Daoy (cell line): ENCODE measurements around the gene SLIT3. TPM values are rescaled to one million over a fixed set of nuclear protein-coding genes. Genes with fewer than 3 reads are reported as not detected.

Experiments
- DNase-seq: peaks from one replicate; pipeline ENCODE4 v3.0.0-alpha.2; 2015; ENCODE audit warnings: low read depth
- total RNA-seq: library from RNA; depleted of rRNA; stranded (reverse); fragments of >200 nt; shearing (Covaris generic); gene quantifications from 2 replicates; pipeline ENCODE4 v1.2.3, GENCODE V29; 2014

The SLIT3 gene
- total RNA-seq, 1 experiment from 2014 or later, result 3.5 TPM

DNA sequence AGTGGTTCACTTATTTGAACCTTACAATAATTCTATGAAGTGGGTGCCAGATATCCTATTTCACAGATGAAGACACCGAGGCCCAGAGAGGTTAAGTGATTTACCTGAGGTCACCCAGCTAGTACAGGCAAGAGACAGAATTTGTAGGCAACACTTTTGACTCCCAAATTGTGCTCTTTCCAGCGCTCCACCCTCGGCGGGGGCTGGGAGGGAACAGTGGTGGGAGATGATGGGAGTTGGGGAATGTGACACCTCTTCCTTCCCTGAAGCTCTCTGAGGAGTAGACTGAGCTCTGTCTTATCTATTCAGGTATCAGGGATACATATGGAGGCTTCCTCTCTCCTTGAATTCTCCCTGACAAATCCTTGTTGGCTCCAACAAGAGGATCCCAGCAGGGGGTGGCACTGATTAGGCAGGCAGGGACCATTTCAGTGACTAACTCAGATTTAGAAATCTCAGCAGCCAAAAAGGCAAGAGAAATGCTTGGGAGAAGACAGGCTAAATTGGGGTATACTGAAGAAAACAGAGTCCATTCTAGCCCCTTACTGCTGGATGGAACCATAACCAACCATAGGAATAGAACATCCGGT, 626.0 kb downstream of the SLIT3 start:
- no peak for DNase-seq

DNA sequence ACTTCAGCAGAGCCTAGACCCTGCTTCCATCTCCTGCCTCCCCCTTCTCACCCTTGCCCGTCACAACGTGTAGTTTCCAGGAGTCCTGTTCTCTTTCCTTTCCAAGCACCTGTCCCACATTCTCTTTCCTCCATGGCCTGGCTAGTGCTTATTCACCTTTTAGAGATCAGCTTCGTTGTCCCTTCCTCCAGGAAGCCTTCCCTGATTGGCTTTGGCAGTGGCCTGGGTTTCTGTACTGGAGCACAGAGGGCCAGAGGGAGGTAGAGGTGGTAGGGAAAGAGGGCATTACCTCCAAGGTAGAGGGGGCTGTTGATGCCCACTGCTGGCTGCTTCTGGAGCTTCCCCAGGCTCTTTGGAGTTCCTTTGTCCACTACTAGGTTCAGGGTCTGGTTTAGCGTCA, 628.1 kb downstream of the SLIT3 start:
- DNase-seq, result no peak

DNA sequence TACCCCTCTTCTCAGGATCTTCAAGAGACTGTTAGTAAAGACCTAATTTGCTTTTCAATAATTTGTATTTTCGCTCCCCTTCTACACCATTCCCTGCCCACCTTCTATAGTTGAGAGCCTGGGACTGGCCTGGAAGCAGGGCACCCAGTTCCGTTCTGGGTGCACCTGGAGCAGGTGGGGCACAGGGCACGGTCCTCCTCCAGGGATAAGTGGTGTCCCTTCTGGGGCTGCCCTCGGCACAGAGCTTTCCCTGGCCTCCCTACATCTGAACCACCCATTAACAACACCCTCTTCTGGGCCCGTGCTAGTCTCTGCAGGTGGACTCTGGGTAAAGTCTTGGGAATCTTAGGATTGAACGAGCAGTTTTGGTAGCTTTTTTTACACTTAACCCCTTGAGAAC, 628.9 kb downstream of the SLIT3 start:
- no peak for DNase-seq

DNA sequence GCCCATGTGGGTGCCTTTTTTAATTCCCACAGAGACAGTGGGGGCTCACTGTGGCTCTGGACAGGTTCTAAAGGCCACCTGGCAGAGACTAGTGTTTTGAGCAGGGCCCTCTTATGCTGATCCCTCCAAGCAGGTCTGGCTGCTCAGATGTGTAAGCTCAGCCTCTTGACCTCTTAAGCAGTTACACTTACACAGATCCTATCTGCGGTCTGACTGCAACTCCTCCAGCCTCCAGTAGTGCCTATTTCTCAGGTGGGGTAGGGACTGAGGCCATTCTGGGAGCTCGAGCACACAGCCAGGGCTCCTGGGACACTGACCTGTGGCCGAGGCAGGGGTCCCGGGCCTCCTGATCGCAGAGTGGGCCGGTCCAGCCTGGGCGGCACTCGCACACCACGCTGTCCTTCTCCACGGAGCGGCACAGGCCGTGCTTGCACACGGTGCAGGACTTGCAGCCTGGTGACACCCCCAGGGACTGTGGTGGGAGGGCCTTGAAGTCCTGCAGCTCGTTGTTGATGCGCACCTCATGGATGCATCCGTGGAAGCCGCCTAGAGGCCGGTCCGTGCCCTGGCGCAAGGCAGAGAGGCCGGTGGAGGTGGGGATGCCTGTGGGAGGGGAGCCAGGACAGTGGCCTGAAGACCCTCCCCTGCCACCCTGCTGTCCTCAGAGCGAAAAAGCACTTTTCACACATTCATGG, 629.9 kb downstream of the SLIT3 start:
- no peak for DNase-seq

DNA sequence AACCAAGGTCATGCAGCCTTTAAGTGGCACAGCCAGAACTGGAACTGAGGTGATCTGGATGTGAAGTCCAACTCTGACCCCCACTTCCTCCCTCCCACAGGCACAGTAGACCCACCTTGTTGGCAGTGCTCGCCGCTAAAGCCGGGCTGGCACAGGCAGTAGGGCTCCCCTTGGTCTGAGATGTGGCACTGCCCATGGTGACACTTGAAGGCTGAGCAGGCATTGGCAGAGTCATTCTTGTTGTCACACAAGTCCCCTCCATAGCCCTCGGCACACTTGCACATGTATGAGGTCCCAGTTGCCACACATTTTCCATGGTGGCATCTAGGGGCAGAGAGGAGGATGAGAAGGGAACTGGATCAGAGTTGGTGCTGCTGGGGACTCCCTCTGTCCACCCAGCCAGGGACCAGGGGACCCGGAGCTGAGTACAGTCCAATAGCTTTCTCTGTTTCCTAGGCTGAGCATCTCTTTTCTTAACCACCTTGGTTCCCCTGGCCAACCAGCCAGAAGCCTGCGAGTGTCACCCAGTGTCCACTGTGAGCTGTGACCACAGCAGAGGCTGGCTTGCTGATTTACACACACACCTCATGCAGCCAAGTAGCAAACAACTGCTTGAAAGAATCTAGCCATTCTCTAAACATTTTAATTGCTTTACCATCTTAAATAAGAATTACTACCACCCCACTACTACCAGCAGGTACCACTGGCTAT, 631.1 kb downstream of the SLIT3 start:
- no peak for DNase-seq

DNA sequence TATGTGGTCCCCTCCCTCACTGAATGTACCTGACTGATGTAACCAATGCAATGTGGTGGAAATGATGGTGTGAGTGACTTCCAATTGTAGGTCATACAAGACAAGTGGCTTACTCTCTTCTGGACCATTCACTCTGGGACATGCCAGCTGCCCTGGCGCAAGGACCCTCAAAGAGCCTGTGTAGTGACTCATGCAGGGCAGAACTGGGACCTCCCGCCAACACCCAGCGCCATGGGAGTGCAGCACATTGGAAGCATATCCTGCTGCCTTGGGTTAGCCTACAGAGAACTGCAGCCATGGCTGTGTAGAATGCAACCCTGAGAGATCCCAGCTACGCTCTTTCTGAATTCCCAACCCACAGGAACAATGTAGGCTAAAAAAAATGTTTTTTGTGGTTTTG, 631.8 kb downstream of the SLIT3 start:
- no peak for DNase-seq

DNA sequence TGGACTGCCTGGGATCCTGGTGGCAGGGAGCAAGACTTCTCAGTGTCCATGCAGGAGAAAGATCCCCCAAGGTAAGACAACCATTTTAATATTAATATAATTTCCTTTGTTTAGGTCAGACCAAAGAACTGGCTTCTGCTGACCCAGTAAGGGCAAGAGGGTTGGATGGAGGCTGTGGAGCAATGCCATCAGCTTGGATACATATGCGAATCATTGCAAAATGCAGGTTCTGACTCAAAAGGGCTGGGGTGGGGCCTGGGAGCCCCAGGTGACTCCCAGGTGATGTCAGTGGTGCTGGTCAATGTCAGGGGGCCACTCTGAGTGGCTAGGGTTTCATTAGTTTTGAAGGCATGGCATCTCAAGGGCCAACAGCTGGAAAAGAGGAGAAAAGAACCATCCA, 632.9 kb downstream of the SLIT3 start:
- DNase-seq, result no peak

DNA sequence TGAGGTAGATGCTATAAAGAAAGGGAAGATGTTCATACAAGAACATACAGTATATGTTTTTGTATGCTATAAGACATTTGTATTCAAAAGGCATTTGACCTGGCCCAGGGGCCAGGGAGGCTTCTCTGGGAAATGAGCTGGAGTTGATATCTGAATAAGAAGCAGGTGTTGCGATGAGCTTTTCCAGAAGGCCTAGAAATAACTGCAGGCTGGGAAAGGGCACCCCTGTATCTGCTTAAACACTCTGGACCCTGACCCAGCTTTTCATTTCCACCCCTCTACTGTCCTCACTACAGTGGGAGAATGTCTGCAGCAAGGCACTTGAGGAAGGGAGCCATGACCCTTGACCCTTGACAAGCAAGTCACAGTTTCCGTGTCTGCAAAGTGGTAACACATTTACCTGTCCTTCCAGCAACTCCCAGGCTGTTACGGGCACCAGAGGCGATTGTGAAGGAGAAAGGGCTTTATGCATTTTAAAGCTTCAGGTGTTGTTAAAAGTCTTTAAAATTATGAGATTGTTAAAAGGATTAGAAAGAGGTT, 633.6 kb downstream of the SLIT3 start:
- DNase-seq, result no peak

DNA sequence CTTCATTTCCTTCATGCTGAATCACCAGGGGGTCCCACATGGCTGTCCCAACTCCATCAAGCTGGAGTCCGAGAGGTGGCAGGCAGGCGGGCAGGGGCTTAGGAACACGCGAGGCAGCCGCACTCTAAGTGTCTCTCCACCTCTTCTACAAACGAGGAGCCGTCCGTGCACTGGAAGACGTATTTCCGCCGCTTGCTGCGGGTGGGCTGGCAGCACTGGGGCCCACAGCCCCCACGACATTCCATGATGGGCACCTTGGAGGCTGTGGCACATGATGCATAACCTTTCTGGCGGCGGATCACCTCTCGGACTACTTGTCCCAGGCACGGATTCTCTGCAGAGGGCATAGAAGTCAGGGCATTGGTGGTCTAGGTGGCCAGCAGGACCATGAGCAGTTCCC, 634.6 kb downstream of the SLIT3 start:
- DNase-seq, result no peak

DNA sequence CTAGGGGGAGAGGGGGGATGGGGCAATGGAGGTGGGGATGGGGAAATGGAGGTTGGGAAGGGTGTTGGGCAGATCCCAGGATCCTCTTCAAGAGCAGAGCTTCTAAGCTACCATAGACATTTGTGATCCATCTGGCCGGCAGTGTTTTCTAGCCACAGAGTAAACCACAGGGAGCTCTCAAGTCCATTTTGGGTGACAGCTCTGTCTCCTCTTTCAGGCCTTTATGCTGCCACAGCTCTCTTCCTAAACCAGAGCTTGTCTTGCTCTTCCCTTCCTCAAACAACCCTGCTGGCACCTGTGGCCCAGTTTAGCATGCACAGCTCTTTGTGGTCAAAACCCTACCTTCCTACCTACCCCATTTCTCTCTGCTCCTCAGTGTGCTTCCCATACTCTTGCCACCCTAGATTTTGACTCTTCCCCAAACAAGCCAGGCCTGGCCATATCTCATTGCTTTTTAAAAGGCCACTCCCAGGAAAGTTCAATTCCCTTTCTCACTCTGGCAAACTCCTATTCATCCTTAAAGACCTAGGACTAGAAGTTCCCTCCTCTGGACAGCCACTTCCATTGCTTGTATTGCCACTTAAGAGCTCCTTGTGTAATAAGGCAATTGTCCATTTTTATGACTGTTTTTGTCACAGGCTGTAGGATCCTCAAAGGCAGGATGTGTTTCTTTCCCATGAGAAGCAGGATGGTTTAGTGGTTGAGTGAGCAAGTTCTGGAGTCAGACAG, 637.5 kb downstream of the SLIT3 start:
- no peak for DNase-seq

DNA sequence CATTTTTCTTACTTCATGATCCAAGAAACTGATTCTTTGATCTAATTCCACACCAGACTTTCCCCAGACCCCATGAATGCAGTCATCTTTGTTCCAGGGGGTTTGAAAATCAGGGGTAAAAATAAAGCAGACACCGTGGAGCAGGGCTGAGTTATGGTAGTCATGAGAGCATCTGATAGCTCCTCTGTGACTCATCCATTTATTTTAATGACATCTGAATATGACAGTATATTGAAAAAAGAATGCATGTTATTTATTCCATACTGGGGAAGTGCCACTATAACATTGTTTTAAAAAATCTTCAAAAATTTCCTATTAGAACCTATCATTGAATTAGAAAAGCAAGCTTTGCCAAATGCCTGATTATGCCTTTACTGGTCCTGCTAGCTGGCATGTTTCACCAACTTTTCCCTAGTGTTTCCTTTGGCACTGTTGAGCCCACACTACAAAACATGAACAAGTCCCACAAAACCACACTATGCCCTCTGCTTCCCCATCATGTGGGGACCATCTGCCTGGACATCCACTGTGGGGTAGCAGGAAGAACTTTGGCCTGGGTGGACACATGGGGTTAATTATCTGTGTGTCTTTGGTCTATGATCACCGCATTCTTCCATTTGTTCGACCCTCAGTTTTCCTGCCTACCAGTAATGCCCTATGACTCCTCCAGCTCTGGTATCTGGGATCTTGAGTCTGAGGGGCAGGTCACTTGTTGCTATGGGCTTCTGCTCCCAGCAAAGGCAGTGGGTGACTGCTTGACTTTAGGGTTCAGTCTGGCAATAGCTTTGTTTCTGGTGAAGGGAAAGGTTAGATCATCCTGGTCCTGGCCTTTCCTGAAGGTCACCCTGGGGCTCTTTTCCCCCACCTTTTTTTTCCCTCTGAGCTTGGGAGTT, 639.1 kb downstream of the SLIT3 start:
- no peak for DNase-seq

DNA sequence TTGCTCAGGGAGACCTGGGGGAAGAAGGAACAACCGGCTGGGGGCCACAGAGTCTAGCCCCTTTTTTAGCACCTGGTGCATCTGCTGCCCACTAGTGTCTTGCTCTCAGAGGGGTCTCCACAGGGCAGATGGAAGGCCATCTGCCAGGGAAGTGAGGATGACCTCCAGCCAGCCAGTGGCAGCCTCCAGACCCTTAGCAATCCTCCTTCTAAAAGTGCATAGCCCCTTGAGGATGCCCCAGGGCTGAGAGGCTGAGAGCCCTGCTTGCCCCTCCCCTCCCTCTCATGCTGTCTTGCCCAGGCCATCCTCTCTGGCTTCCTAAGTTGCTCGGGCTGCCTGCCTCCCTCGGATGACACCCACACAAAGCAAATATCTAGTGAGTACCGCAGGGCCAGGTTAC, 640.2 kb downstream of the SLIT3 start:
- DNase-seq, result no peak

DNA sequence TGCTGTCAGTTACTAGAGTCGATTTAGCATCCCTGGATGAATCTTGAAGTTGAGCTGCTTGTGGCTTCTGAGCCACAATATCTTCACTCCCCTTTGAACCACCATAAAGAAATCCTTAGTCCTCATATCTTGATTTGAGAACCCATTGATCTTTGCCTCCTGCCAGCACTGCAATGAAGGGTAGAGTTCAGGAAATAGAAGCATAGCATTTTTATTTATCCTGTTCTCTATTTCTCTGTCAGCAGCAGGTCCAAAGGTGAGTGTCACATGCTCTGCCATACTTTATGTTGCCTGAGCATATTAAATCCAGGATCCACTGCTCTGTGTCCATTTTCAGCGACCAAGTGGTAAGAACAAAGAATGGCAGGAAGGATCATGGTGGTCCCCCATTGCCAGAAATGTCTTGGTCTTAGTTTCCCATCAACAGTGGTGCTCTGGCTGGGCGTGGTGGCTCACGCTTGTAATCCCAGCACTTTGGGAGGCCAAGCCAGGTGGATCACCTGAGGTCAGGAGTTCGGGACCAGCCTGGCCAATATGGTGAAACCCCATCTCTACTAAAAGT, 641.6 kb downstream of the SLIT3 start:
- no peak for DNase-seq

DNA sequence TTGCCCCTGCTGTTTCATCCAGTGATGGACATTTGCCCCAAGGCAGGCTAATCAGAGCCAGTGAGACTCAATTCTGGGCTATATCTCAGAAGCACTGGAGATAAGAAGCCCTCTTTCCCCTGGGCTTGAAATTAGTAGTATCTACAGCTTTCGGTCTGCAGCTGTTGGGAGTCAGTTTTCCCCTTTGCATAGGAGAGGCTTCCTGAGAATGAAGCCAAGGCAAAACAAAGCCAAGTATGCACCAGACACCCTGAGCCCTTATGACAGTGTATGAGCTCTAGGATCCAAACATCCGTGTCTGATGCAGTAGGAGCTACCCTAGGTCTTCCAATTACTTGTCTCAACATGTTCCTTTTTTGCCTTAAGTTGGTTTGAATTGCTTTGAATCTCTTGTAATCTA, 642.5 kb downstream of the SLIT3 start:
- DNase-seq, result no peak

DNA sequence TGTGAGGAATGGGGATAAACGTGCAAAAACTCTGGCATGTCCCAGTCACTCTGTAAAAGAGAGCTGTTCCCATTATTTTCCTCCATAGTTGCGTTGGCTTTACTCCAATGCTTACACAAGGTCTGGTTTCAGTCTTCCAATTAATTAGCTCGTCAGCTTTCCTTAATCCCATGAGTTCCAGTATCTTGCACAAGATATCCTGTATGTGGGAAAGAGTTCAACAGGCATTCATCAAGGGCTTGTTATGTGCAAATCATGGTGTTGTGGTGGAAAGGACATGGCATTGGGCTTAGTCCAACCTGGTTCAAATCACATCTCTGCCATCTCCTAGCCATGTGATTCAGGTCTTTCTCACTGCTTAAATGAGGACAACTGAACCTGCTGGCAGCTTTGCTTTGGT, 644.3 kb downstream of the SLIT3 start:
- no peak for DNase-seq

DNA sequence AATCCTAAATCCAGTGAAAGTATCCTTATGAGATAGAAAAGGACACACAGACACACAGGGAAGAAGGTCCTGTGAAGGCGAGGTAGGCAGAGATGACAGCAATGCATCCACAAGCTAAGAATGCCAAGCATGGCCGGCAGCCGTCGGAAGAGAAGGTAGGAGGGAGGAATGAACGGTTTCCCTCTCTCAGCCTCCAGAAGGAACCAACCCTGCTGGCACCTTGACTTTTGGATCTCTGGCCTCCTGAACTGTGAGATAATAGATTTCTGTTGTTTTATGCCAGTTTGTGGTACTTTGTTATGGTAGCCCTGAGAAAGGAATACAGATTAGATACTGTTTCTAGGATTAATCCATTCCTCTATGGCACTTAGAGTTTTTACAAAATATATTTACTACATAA, 645.6 kb downstream of the SLIT3 start:
- DNase-seq, result no peak

DNA sequence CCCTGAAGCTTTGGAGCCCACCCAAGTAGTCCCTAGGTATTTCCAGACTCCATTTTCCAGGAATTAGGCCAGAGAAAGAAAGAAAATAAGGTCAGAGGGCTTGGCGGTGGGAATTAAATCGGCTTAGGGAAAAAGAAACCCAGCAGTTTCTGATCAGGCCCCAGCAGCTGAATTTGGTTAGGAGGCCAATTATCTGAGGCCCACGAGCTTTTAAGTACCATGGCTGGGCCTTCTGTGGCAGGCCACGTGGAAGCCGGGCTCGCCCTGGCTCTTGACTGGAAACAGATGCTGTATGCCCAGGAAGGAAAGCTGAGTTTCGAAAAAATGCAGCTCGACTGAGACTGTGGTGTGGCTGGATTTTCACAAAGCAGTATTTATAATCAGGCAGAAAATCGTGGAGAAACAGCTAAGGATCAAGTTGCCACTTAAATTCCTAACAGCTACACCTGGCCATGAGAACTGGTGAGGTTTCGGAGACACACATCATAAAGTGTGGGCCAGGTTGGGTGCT, 646.7 kb downstream of the SLIT3 start:
- no peak for DNase-seq

DNA sequence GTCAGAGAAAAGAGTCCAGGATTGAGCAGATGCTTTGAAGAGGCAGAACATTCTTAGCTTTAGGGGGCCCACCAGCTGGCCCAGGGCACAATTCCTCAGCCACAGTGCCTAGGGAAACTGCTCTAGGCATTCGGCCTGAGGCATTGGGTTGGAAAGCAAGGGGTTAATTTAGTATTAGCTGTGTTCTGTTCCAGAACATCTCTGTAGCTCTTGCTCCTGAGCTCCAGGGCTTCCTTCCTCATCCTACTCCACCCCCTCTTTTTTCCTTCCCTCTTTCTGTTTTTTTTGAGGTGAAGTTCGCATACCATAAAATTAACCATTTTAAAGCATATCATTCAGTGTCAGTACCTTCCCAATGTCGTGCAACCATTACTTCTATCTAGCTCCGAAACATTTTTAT, 647.3 kb downstream of the SLIT3 start:
- DNase-seq, result no peak

DNA sequence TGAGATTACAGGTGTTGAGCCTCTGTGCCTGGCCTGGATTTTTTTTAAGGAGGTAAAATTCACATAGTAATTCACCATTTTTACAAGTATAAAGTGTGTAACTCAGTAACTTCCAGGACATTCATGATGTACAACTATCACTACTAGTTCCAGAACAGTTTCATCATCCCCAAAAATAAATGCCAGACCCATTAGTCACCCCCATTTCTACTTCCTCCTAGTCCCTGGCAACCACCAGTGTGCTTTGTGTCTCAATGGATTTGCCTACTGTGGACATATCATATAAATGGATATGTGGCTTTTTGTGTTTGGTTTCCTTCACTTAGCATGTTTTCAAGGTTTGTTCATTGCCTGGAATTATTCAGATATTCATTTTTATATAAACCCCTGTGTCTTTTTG, 649.3 kb downstream of the SLIT3 start:
- DNase-seq, result peak; percentile 78

DNA sequence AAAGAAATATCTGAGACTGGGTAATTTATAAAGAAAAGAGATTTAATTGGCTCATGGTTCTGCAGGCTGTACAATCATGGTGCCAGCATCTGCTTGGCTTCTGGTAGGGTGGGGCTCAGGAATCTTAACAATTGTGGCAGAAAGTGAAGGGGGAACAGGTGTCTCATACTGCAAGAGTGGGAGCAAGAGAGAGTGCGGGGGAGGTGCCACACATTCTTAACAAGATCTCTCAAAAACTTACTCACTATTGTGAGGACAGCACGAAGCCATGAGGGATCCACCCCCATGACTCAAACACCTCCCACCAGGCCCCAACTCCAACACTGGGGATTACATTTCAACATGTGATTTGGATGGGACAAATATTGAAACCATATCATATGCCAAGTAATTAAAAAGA, 651.6 kb downstream of the SLIT3 start:
- peak; percentile 52 for DNase-seq

DNA sequence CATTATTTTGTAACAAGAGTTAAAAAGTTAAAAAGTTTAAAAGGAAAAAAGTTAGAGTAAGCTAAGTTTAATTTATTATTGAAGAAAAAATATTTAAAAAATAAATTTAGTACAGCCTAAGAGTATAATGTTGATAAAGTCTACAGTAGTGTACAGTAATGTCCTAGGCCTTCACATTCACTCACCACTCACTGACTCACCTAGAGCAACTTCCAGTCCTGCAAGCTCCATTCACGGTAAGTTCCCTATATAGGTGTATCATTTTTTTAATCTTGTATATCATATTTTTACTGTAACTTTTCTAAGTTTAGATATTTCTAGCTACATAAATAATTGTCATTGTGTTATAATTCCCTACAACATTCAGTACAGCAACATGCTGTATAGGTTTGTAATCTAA, 652.4 kb downstream of the SLIT3 start:
- no peak for DNase-seq
